Chondrocyte (in vitro differentiated cells): ENCODE data around the gene M1AP. TPM values are rescaled to one million over a fixed set of nuclear protein-coding genes. Genes with fewer than 3 reads are reported as not detected.

ENCODE experiments used
- DNase-seq: peaks from one replicate; pipeline ENCODE4 v3.0.0; 2021; ENCODE audit warnings: mixed read lengths, low spot score
- H3K27ac Mint-ChIP-seq: one replicate; pipeline ENCODE4 v1.8.0; 2021; ENCODE audit warnings: mild to moderate bottlenecking, moderate library complexity, mixed read lengths; ENCODE audit not compliant: unreplicated experiment
- H3K27me3 Mint-ChIP-seq: 2 replicates; pipeline ENCODE4 v1.8.0; 2021; ENCODE audit warnings: low read depth, mixed read lengths
- H3K36me3 Mint-ChIP-seq: 2 replicates; pipeline ENCODE4 v1.8.0; 2021; ENCODE audit warnings: low read depth, mixed read lengths
- H3K4me1 Mint-ChIP-seq: 2 replicates; pipeline ENCODE4 v1.8.0; 2021; ENCODE audit warnings: low read depth, mild to moderate bottlenecking, mixed read lengths
- H3K4me3 Mint-ChIP-seq: one replicate; pipeline ENCODE4 v1.8.0; 2021; ENCODE audit warnings: mild to moderate bottlenecking, moderate library complexity, mixed read lengths; ENCODE audit not compliant: unreplicated experiment
- H3K9me3 Mint-ChIP-seq: 2 replicates; pipeline ENCODE4 v1.8.0; 2021; ENCODE audit warnings: low read depth, mixed read lengths
- CTCF ChIP-seq: fragments of 200-600 bp; sonication (generic); IDR thresholded peaks from 2 replicates; pipeline ENCODE4 v1.5.0; 2021; ENCODE audit warnings: antibody characterized with exemption, mild to moderate bottlenecking, moderate library complexity
- long read RNA-seq: library from polyadenylated mRNA; stranded (forward); transcript quantifications from one replicate; pipeline ENCODE4 v2.0.0, GENCODE V29; 2021
- total RNA-seq: library from RNA; stranded (reverse); gene quantifications from 3 replicates; pipeline ENCODE4 v1.2.1, GENCODE V29; 2021

The M1AP gene
- total RNA-seq, result 0.35 TPM in 1 of 3 replicates, not detected in the others
- long read RNA-seq, result 0 reads

- no peak for DNase-seq
- Mint-ChIP-seq H3K4me3 (no peak within 1 kb of the TSS), H3K27me3 (peaks cover 8% of the 10 kb centered on the region), H3K27ac (no peak within 1 kb of the TSS), H3K4me1 (peaks cover 11% of the 10 kb centered on the region), H3K9me3 (no peaks in the 10 kb centered on the region), H3K36me3 (no peaks in the 10 kb centered on the region)
- peak; percentile 36 for TF ChIP-seq CTCF
Measured at GRCh38 chr2:74648009-74648443, at the start of gene M1AP. Gene M1AP (minus strand): TSS chr2:74648330. CDS start chr2:74640275, 8,055 bp downstream.

- H3K9me3 Mint-ChIP-seq, result no peaks in the 10 kb centered on the region
- no peak for TF ChIP-seq CTCF
- DNase-seq, result no peak
Measured at GRCh38 chr2:74696829-74697228, 48.7 kb upstream of the M1AP start.

GRCh38 chr2:74695663-74696062, 47.5 kb upstream of the M1AP start:
- Mint-ChIP-seq H3K27ac (no peak overlapping the region), H3K4me1 (peaks cover 4% of the 10 kb centered on the region), H3K4me3 (no peak overlapping the region), H3K9me3 (no peaks in the 10 kb centered on the region), H3K27me3 (peaks cover 11% of the 10 kb centered on the region), H3K36me3 (no peaks in the 10 kb centered on the region)
- no peak for DNase-seq
- no peak for TF ChIP-seq CTCF

More at GRCh38 chr2:74696829-74697228, 48.7 kb upstream of the M1AP start:
- peaks cover 3% of the 10 kb centered on the region for H3K4me1 Mint-ChIP-seq
- H3K27ac Mint-ChIP-seq, result no peak overlapping the region
- no peaks in the 10 kb centered on the region for H3K36me3 Mint-ChIP-seq
- no peak overlapping the region for H3K4me3 Mint-ChIP-seq
- H3K27me3 Mint-ChIP-seq, result peaks cover 16% of the 10 kb centered on the region

- H3K27me3 Mint-ChIP-seq, result peaks cover 7% of the 10 kb centered on the region
- no peak overlapping the region for H3K4me3 Mint-ChIP-seq
- no peak for TF ChIP-seq CTCF
- no peak overlapping the region for H3K27ac Mint-ChIP-seq
- H3K36me3 Mint-ChIP-seq, result no peaks in the 10 kb centered on the region
- no peak for DNase-seq
- peaks cover 4% of the 10 kb centered on the region for H3K4me1 Mint-ChIP-seq
- H3K9me3 Mint-ChIP-seq, result no peaks in the 10 kb centered on the region
Measured at GRCh38 chr2:74694281-74694680, 46.2 kb upstream of the M1AP start.

GRCh38 chr2:74693668-74694067, 45.5 kb upstream of the M1AP start:
- no peak for TF ChIP-seq CTCF
- H3K36me3 Mint-ChIP-seq, result no peaks in the 10 kb centered on the region
- H3K27ac Mint-ChIP-seq, result no peak overlapping the region
- no peak overlapping the region for H3K4me3 Mint-ChIP-seq
- peaks cover 7% of the 10 kb centered on the region for H3K27me3 Mint-ChIP-seq
- H3K9me3 Mint-ChIP-seq, result no peaks in the 10 kb centered on the region
- DNase-seq, result no peak
- peaks cover 4% of the 10 kb centered on the region for H3K4me1 Mint-ChIP-seq
